ENCODE results near the gene ARHGEF19.
"Not testable (repeated sequence)": the region's sequence is repeated elsewhere in the genome, so short reads cannot be mapped to it uniquely, and the experiment has no call there.

ARHGEF19 gene

GRCh38 chr1:16219968-16220500, 7.6 kb upstream of the ARHGEF19 start:
- no peak overlapping the region for H3K4me3 ChIP-seq (ENCODE audit: low read length)
- DNase-seq (ENCODE audit: low read depth): no peak
- TF ChIP-seq CTCF (conservative IDR thresholded peaks at IDR 0.05; ENCODE audit: low read depth, low read length): no peak

DNA sequence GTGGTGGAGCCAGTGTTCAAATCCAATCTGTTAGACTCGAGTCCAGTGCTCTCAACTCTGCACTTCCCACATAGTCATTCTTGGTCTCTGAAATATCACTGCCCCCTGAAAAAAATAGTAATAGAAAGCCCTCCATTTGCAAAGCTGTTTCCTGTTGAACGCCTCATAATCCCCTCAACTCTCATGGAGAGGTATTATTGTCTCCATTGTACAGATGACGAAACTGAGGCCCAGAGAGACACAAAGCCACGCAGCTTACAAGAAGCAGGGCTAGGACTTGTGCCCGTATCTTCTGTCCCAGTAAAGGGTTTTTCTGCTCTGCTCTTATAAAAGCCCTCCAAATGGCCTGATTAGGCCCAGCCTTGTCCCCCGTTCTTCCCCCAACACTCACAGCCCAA, 6.2 kb upstream of the ARHGEF19 start:
- no peak for TF ChIP-seq CTCF (conservative IDR thresholded peaks at IDR 0.05; ENCODE audit: low read depth, low read length)
- no peak overlapping the region for H3K4me3 ChIP-seq (ENCODE audit: low read length)
- DNase-seq (ENCODE audit: low read depth): no peak

GRCh38 chr1:16218014-16218673, 5.7 kb upstream of the ARHGEF19 start:
- no peak for DNase-seq (ENCODE audit: low read depth)
- no peak overlapping the region for H3K4me3 ChIP-seq (ENCODE audit: low read length)
- no peak for TF ChIP-seq CTCF (conservative IDR thresholded peaks at IDR 0.05; ENCODE audit: low read depth, low read length)

- no peak for TF ChIP-seq CTCF (conservative IDR thresholded peaks at IDR 0.05; ENCODE audit: low read depth, low read length)
Observed at GRCh38 chr1:16217061-16217785, 4.8 kb upstream of the ARHGEF19 start.

GRCh38 chr1:16215882-16216753, 3.7 kb upstream of the ARHGEF19 start:
- no peak for TF ChIP-seq CTCF (conservative IDR thresholded peaks at IDR 0.05; ENCODE audit: low read depth, low read length)
- DNase-seq (ENCODE audit: low read depth): no peak
- peak overlapping the region; percentile 50 for H3K4me3 ChIP-seq (ENCODE audit: low read length)

More at GRCh38 chr1:16217061-16217785, 4.8 kb upstream of the ARHGEF19 start:
- DNase-seq (ENCODE audit: low read depth): peak; percentile 85
- peak overlapping the region; percentile 50 for H3K4me3 ChIP-seq (ENCODE audit: low read length)

- not testable (repeated sequence) for DNase-seq (ENCODE audit: low read depth); H3K4me3 ChIP-seq (ENCODE audit: low read length)
Observed at GRCh38 chr1:16215240-16215639, 2.8 kb upstream of the ARHGEF19 start.

- not testable (repeated sequence) for H3K4me3 ChIP-seq (ENCODE audit: low read length); DNase-seq (ENCODE audit: low read depth)
Observed at GRCh38 chr1:16213544-16213943, 1.1 kb upstream of the ARHGEF19 start.

Data from retinal pigment epithelial cell (primary cell).